Upper lobe of left lung (tissue), 6 donors: ENCODE data around the gene GPHB5. TPM values are rescaled to one million over a fixed set of nuclear protein-coding genes. Genes with fewer than 3 reads are reported as not detected.

Source experiments
- ATAC-seq, 2 donors: fragments of 200-7000 bp; cut with Tn5 transposase; one replicate each; pipeline ENCODE4 v1.9.1; 2022; ENCODE audit warnings: mild to moderate bottlenecking in 2 of 2, moderate library complexity in 2 of 2; ENCODE audit not compliant: low FRiP score in 2 of 2
- DNase-seq, 2 donors: peaks; one replicate each; pipeline ENCODE4 v3.0.0-alpha.2; 2019 to 2020
- H3K27ac ChIP-seq, 4 donors: fragments of 200-600 bp; sonication (generic); one replicate each; pipeline ENCODE4 v1.5.1; 2016 to 2019
- H3K27me3 ChIP-seq, 4 donors: fragments of 200-600 bp; sonication (generic); one replicate each; pipeline ENCODE4 v1.5.1; 2017 to 2019
- H3K36me3 ChIP-seq, 4 donors: fragments of 200-600 bp; sonication (generic); one replicate each; pipeline ENCODE4 v1.5.1; 2016 to 2019
- H3K4me1 ChIP-seq, 4 donors: fragments of 200-600 bp; sonication (generic); one replicate each; pipeline ENCODE4 v1.5.1; 2018 to 2019
- H3K4me3 ChIP-seq, 4 donors: fragments of 200-600 bp; sonication (generic); one replicate each; pipeline ENCODE4 v1.5.1; 2017 to 2019; ENCODE audit warnings: mild to moderate bottlenecking in 2 of 4, moderate library complexity in 1 of 4
- H3K9me3 ChIP-seq, 4 donors: fragments of 200-600 bp; sonication (generic); one replicate each; pipeline ENCODE4 v1.5.1; 2018 to 2019
- CTCF ChIP-seq, 6 experiments: fragments of 450-650 bp in 4 of 6; fragments of 200-600 bp in 2 of 6; sonication (generic) in 2 of 6; IDR thresholded peaks; one replicate each; pipeline ENCODE4 v1.5.1; 2016 to 2019; ENCODE audit warnings: antibody characterized with exemption in 6 of 6
- EP300 ChIP-seq, 4 donors: sonication (generic); formaldehyde crosslinking; IDR thresholded peaks; one replicate each; pipeline ENCODE4 v1.5.1; 2017; ENCODE audit warnings: antibody characterized with exemption in 4 of 4, control low read depth in 2 of 4
- POLR2A ChIP-seq, 4 donors: fragments of 450-650 bp; IDR thresholded peaks; one replicate each; pipeline ENCODE4 v1.5.1; 2016 to 2017; ENCODE audit warnings: antibody characterized with exemption in 4 of 4, mild to moderate bottlenecking in 2 of 4
- POLR2AphosphoS5 ChIP-seq, 2 donors: sonication (generic); formaldehyde crosslinking; IDR thresholded peaks; one replicate each; pipeline ENCODE4 v1.5.1; 2017; ENCODE audit warnings: antibody characterized with exemption in 2 of 2
- WGBS, 2 donors: methylation state at CpG; one replicate each; pipeline ENCODE4 v1.1.5; 2017 to 2018; 5-methylcytosine and 5-hydroxymethylcytosine counted together
- total RNA-seq, 6 donors: library from RNA; depleted of rRNA in 4 of 6; stranded (reverse); fragments of >200 nt in 4 of 6; gene quantifications; one replicate each; pipeline versions ENCODE4 v1.1.0 to v1.2.1, GENCODE V29; 2016 to 2021
- donor health status: DM: no; HTN: no; CAD: no; lungs with moderate emphysema.
- donor health status: DM: no; HTN: yes; CAD: no; lungs with severe emphysema.

The GPHB5 gene
- total RNA-seq, 6 donors from 2014 or later: not detected

- TF ChIP-seq EP300 (IDR thresholded peaks at IDR 0.05) (no peak), POLR2A (IDR thresholded peaks at IDR 0.05) (no peak), POLR2AphosphoS5 (IDR thresholded peaks at IDR 0.05) (no peak), CTCF (IDR thresholded peaks at IDR 0.05) (no peak)
- peak overlapping the region in 1 of 4 donors; percentile 23 for H3K4me3 ChIP-seq
- no peak for DNase-seq
- H3K27ac ChIP-seq: peak overlapping the region; percentile 54 to 75 (median 64)
- H3K4me1 ChIP-seq: peaks cover 0 to 17% (median 4%) of the 10 kb centered on the region in 4 donors
- 62 to 67% methylated on average over 6 of the region's 6 CpGs for whole genome bisulfite sequencing, 2 donors
- peak in 1 of 2 donors; percentile 40 for ATAC-seq
- H3K36me3 ChIP-seq: peaks cover 0 to 21% (median 0%) of the 10 kb centered on the region in 4 donors
- H3K9me3 ChIP-seq: no peaks in the 10 kb centered on the region
- H3K27me3 ChIP-seq: no peaks in the 10 kb centered on the region
Measured at GRCh38 chr14:63296060-63296563, 22.6 kb downstream of the GPHB5 start.

- H3K4me3 ChIP-seq: peak overlapping the region in 1 of 4 donors; percentile 23
- DNase-seq: no peak
- H3K36me3 ChIP-seq: peaks cover 0 to 28% (median 0%) of the 10 kb centered on the region in 4 donors
Measured at GRCh38 chr14:63295231-63295685, 23.5 kb downstream of the GPHB5 start.

GRCh38 chr14:63292805-63293204 is 25.9 kb downstream of the GPHB5 start:
- no peaks in the 10 kb centered on the region for H3K27me3 ChIP-seq
- no peak overlapping the region for H3K4me3 ChIP-seq
- no peak overlapping the region for H3K27ac ChIP-seq
- DNase-seq: no peak
- TF ChIP-seq EP300 (IDR thresholded peaks at IDR 0.05) (no peak), POLR2A (IDR thresholded peaks at IDR 0.05) (no peak), CTCF (IDR thresholded peaks at IDR 0.05) (no peak), POLR2AphosphoS5 (IDR thresholded peaks at IDR 0.05) (no peak)
- H3K36me3 ChIP-seq: peaks cover 0 to 40% (median 0%) of the 10 kb centered on the region in 4 donors
- H3K9me3 ChIP-seq: no peaks in the 10 kb centered on the region
- peaks cover 0 to 8% (median 4%) of the 10 kb centered on the region in 4 donors for H3K4me1 ChIP-seq
- WGBS, 2 donors: 80 to 87% methylated on average over 2 of the region's 2 CpGs
- no peak for ATAC-seq

More at GRCh38 chr14:63295231-63295685, 23.5 kb downstream of the GPHB5 start:
- Histone ChIP-seq H3K27ac (peak overlapping the region; percentile 54 to 75 (median 64)), H3K4me1 (peaks cover 0 to 17% (median 4%) of the 10 kb centered on the region in 4 donors), H3K27me3 (no peaks in the 10 kb centered on the region), H3K9me3 (no peaks in the 10 kb centered on the region)
- no peak for ATAC-seq
- TF ChIP-seq CTCF (IDR thresholded peaks at IDR 0.05) (no peak), POLR2A (IDR thresholded peaks at IDR 0.05) (no peak), EP300 (IDR thresholded peaks at IDR 0.05) (peak in 2 of 4 donors; percentile 69 to 79), POLR2AphosphoS5 (IDR thresholded peaks at IDR 0.05) (peak; percentile 27 to 39)
- WGBS, 2 donors: 46 to 47% methylated on average over 8 of the region's 8 CpGs

GRCh38 chr14:63290741-63291430 is 27.8 kb downstream of the GPHB5 start:
- Histone ChIP-seq H3K9me3 (no peaks in the 10 kb centered on the region), H3K4me3 (no peak overlapping the region), H3K4me1 (peaks cover 0 to 8% (median 2%) of the 10 kb centered on the region in 4 donors), H3K36me3 (peaks cover 0 to 42% (median 0%) of the 10 kb centered on the region in 4 donors), H3K27ac (no peak overlapping the region), H3K27me3 (no peaks in the 10 kb centered on the region)
- WGBS, 2 donors: 90% methylated on average over 12 of the region's 12 CpGs
- DNase-seq: peak in 1 of 2 donors; percentile 12
- peak in 1 of 2 donors; percentile 74 for ATAC-seq
- TF ChIP-seq POLR2A (IDR thresholded peaks at IDR 0.05) (no peak), EP300 (IDR thresholded peaks at IDR 0.05) (no peak), CTCF (IDR thresholded peaks at IDR 0.05) (no peak), POLR2AphosphoS5 (IDR thresholded peaks at IDR 0.05) (no peak)
